ENCODE data around the gene APOBEC2. TPM values are rescaled to one million over a fixed set of nuclear protein-coding genes. Genes with fewer than 3 reads are reported as not detected.

The APOBEC2 gene
- total RNA-seq, 2 donors from 2014 or later = 0.31 TPM; not detected in 1

DNA sequence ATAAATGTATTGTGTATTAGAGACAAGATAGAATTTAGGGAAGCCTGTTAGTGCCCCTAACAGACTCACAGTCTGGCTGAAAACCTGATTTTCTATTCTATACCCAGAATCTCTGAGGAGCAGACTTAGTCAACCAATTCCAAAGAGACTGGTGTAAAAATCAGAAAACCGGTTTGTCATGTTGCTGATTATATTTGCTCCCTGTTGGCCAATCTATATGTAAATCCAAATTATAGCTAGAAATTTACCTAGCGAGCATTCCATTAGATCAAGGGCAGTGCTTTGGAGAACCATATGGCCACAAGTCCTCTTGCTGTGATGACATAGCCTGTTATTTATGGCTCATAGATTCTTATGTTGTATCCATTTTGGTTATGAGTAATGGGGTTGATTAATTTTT is 24.5 kb downstream of the APOBEC2 start:
- Histone ChIP-seq H3K27me3 (ENCODE audit: control insufficient read depth, insufficient read depth, low read length, poor library complexity, severe bottlenecking) (no peaks in the 10 kb centered on the region), H3K36me3 (ENCODE audit: control insufficient read depth, insufficient read depth, low read length) (peaks cover 36% of the 10 kb centered on the region), H3K9me3 (ENCODE audit: control insufficient read depth, low read length) (no peaks in the 10 kb centered on the region), H3K4me1 (ENCODE audit: control insufficient read depth, insufficient read depth, low read length) (peaks cover 16% of the 10 kb centered on the region), H3K4me3 (ENCODE audit: low read length) (no peak overlapping the region), H3K9ac (ENCODE audit: extremely low read depth, low read length, poor library complexity, severe bottlenecking) (no peak overlapping the region), H3K27ac (ENCODE audit: low read depth, low read length) (no peak overlapping the region)
- Mint-ChIP-seq H3K36me3 (ENCODE audit: low read depth) (peaks cover 36% of the 10 kb centered on the region), H3K4me1 (peaks cover 48% of the 10 kb centered on the region), H3K27ac (no peak overlapping the region), H3K4me3 (no peak overlapping the region), H3K27me3 (ENCODE audit: insufficient read depth) (no peaks in the 10 kb centered on the region), H3K9me3 (no peaks in the 10 kb centered on the region)
- TF ChIP-seq, protein P1, sequence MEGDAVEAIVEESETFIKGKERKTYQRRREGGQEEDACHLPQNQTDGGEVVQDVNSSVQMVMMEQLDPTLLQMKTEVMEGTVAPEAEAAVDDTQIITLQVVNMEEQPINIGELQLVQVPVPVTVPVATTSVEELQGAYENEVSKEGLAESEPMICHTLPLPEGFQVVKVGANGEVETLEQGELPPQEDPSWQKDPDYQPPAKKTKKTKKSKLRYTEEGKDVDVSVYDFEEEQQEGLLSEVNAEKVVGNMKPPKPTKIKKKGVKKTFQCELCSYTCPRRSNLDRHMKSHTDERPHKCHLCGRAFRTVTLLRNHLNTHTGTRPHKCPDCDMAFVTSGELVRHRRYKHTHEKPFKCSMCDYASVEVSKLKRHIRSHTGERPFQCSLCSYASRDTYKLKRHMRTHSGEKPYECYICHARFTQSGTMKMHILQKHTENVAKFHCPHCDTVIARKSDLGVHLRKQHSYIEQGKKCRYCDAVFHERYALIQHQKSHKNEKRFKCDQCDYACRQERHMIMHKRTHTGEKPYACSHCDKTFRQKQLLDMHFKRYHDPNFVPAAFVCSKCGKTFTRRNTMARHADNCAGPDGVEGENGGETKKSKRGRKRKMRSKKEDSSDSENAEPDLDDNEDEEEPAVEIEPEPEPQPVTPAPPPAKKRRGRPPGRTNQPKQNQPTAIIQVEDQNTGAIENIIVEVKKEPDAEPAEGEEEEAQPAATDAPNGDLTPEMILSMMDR (conservative IDR thresholded peaks at IDR 0.05) = no peak
- no peak for DNase-seq
- 92 to 93% methylated on average over 2 of the region's 2 CpGs for WGBS, 2 experiments (ENCODE audit: insufficient coverage in 1 of 2, insufficient read length in 1 of 2)

GRCh38 chr6:41078101-41078500 is 25.1 kb downstream of the APOBEC2 start:
- H3K27me3 Mint-ChIP-seq (ENCODE audit: insufficient read depth) = no peaks in the 10 kb centered on the region
- no peak overlapping the region for H3K4me3 ChIP-seq (ENCODE audit: low read length)
- H3K4me1 ChIP-seq (ENCODE audit: control insufficient read depth, insufficient read depth, low read length) = peaks cover 16% of the 10 kb centered on the region
- 100% methylated on average over 2 of the region's 3 CpGs; no CpG with 5 or more reads in 1 of the 2 experiments for WGBS, 2 experiments (ENCODE audit: insufficient coverage in 1 of 2, insufficient read length in 1 of 2)
- no peak overlapping the region for H3K27ac Mint-ChIP-seq
- H3K9me3 Mint-ChIP-seq = no peaks in the 10 kb centered on the region
- no peaks in the 10 kb centered on the region for H3K9me3 ChIP-seq (ENCODE audit: control insufficient read depth, low read length)
- peaks cover 53% of the 10 kb centered on the region for H3K4me1 Mint-ChIP-seq
- H3K9ac ChIP-seq (ENCODE audit: extremely low read depth, low read length, poor library complexity, severe bottlenecking) = no peak overlapping the region
- peaks cover 42% of the 10 kb centered on the region for H3K36me3 ChIP-seq (ENCODE audit: control insufficient read depth, insufficient read depth, low read length)
- H3K27me3 ChIP-seq (ENCODE audit: control insufficient read depth, insufficient read depth, low read length, poor library complexity, severe bottlenecking) = no peaks in the 10 kb centered on the region
- TF ChIP-seq, protein P1 (conservative IDR thresholded peaks at IDR 0.05) = no peak
- no peak for DNase-seq
- H3K27ac ChIP-seq (ENCODE audit: low read depth, low read length) = no peak overlapping the region
- peaks cover 38% of the 10 kb centered on the region for H3K36me3 Mint-ChIP-seq (ENCODE audit: low read depth)
- H3K4me3 Mint-ChIP-seq = no peak overlapping the region

- H3K4me1 ChIP-seq (ENCODE audit: control insufficient read depth, insufficient read depth, low read length) = peaks cover 16% of the 10 kb centered on the region
- H3K27ac ChIP-seq (ENCODE audit: low read depth, low read length) = no peak overlapping the region
- H3K36me3 ChIP-seq (ENCODE audit: control insufficient read depth, insufficient read depth, low read length) = peaks cover 52% of the 10 kb centered on the region
- Mint-ChIP-seq H3K27ac (no peak overlapping the region), H3K4me3 (no peak overlapping the region), H3K9me3 (no peaks in the 10 kb centered on the region), H3K27me3 (ENCODE audit: insufficient read depth) (no peaks in the 10 kb centered on the region), H3K36me3 (ENCODE audit: low read depth) (peaks cover 48% of the 10 kb centered on the region), H3K4me1 (peaks cover 57% of the 10 kb centered on the region)
- 97 to 100% methylated on average over 1 of the region's 1 CpG for WGBS, 2 experiments (ENCODE audit: insufficient coverage in 1 of 2, insufficient read length in 1 of 2)
- H3K9me3 ChIP-seq (ENCODE audit: control insufficient read depth, low read length) = no peaks in the 10 kb centered on the region
- no peak overlapping the region for H3K9ac ChIP-seq (ENCODE audit: extremely low read depth, low read length, poor library complexity, severe bottlenecking)
- TF ChIP-seq, protein P1 (conservative IDR thresholded peaks at IDR 0.05) = no peak
- H3K27me3 ChIP-seq (ENCODE audit: control insufficient read depth, insufficient read depth, low read length, poor library complexity, severe bottlenecking) = no peaks in the 10 kb centered on the region
- no peak for DNase-seq
- H3K4me3 ChIP-seq (ENCODE audit: low read length) = no peak overlapping the region
Observed at GRCh38 chr6:41079080-41079479, 26.1 kb downstream of the APOBEC2 start.

All from endodermal cell (in vitro differentiated cells).